ENCODE results near the gene CPED1.

The CPED1 gene

GRCh38 chr7:120955577-120956149 lies 32.8 kb upstream of the CPED1 start (continued):
- TF ChIP-seq, protein P1, sequence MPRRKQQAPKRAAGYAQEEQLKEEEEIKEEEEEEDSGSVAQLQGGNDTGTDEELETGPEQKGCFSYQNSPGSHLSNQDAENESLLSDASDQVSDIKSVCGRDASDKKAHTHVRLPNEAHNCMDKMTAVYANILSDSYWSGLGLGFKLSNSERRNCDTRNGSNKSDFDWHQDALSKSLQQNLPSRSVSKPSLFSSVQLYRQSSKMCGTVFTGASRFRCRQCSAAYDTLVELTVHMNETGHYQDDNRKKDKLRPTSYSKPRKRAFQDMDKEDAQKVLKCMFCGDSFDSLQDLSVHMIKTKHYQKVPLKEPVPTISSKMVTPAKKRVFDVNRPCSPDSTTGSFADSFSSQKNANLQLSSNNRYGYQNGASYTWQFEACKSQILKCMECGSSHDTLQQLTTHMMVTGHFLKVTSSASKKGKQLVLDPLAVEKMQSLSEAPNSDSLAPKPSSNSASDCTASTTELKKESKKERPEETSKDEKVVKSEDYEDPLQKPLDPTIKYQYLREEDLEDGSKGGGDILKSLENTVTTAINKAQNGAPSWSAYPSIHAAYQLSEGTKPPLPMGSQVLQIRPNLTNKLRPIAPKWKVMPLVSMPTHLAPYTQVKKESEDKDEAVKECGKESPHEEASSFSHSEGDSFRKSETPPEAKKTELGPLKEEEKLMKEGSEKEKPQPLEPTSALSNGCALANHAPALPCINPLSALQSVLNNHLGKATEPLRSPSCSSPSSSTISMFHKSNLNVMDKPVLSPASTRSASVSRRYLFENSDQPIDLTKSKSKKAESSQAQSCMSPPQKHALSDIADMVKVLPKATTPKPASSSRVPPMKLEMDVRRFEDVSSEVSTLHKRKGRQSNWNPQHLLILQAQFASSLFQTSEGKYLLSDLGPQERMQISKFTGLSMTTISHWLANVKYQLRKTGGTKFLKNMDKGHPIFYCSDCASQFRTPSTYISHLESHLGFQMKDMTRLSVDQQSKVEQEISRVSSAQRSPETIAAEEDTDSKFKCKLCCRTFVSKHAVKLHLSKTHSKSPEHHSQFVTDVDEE (CRISPR knock-in tag; IDR thresholded peaks at IDR 0.05), result no peak
- TF ChIP-seq TOX (CRISPR knock-in tag; IDR thresholded peaks at IDR 0.05; ENCODE audit: borderline replicate concordance), result no peak
- no peak for TF ChIP-seq BACH2 (CRISPR knock-in tag; IDR thresholded peaks at IDR 0.05; ENCODE audit: borderline replicate concordance)
- TF ChIP-seq PPARA (CRISPR knock-in tag; IDR thresholded peaks at IDR 0.05; ENCODE audit: borderline replicate concordance), result no peak
- TF ChIP-seq OSR1 (CRISPR knock-in tag; IDR thresholded peaks at IDR 0.05), result no peak
- TF ChIP-seq, protein P2, sequence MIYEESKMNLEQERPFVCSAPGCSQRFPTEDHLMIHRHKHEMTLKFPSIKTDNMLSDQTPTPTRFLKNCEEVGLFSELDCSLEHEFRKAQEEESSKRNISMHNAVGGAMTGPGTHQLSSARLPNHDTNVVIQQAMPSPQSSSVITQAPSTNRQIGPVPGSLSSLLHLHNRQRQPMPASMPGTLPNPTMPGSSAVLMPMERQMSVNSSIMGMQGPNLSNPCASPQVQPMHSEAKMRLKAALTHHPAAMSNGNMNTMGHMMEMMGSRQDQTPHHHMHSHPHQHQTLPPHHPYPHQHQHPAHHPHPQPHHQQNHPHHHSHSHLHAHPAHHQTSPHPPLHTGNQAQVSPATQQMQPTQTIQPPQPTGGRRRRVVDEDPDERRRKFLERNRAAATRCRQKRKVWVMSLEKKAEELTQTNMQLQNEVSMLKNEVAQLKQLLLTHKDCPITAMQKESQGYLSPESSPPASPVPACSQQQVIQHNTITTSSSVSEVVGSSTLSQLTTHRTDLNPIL (CRISPR knock-in tag; IDR thresholded peaks at IDR 0.05; ENCODE audit: low read depth), result no peak
- TF ChIP-seq ARNTL (CRISPR knock-in tag; IDR thresholded peaks at IDR 0.05; ENCODE audit: borderline replicate concordance, low read depth), result no peak
- no peak for TF ChIP-seq RARB (CRISPR knock-in tag; IDR thresholded peaks at IDR 0.05)
- TF ChIP-seq ZNF70 (CRISPR knock-in tag; IDR thresholded peaks at IDR 0.05), result no peak
- TF ChIP-seq ISL1 (CRISPR knock-in tag; IDR thresholded peaks at IDR 0.05), result no peak
- no peak for TF ChIP-seq ZC3H10 (CRISPR knock-in tag; IDR thresholded peaks at IDR 0.05)
- TF ChIP-seq ZFP30 (CRISPR knock-in tag; IDR thresholded peaks at IDR 0.05), result no peak
- TF ChIP-seq CSDC2 (CRISPR knock-in tag; IDR thresholded peaks at IDR 0.05), result no peak

DNA sequence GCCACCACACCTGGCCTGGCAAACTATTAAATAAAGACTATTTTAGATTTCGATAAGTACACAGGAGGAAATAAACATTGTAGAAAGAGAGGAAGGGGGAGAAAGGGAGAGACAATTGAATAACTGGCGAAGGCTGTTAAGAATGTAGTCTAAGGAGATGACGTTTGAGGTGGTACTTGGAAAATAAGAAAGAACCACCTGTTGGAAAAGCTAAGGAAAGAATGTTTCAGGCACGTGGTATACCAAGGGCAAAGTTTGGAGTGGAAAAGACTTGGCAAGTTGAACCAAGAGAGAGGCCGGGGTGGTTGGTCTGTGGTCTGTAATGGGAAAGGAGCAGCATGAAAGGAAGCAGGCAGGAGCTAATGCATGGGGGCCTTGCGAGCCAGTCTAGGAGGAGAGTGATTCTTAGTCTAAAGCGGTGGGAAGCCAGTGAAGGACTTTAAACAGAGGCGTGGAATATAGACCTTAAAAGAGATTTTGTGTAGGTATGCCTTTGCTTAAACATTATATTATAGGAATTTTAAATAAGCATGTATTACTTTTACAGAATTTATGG lies 28.5 kb upstream of the CPED1 start:
- ATAC-seq, result no peak
- TF ChIP-seq ZFP30 (CRISPR knock-in tag; IDR thresholded peaks at IDR 0.05) (no peak), ZNF565 (CRISPR knock-in tag; conservative IDR thresholded peaks at IDR 0.05; ENCODE audit: low read depth) (no peak), SNAI2 (CRISPR knock-in tag; IDR thresholded peaks at IDR 0.05) (no peak), ESRRG (CRISPR knock-in tag; IDR thresholded peaks at IDR 0.05) (no peak), PATZ1 (CRISPR knock-in tag; IDR thresholded peaks at IDR 0.05; ENCODE audit: borderline replicate concordance) (no peak)

- no peak for TF ChIP-seq CSDC2 (CRISPR knock-in tag; IDR thresholded peaks at IDR 0.05)
- TF ChIP-seq RARB (CRISPR knock-in tag; IDR thresholded peaks at IDR 0.05), result no peak
- TF ChIP-seq, protein P1 (CRISPR knock-in tag; IDR thresholded peaks at IDR 0.05), result no peak
- TF ChIP-seq GLIS3 (CRISPR knock-in tag; IDR thresholded peaks at IDR 0.05), result no peak
- no peak for TF ChIP-seq ZC3H10 (CRISPR knock-in tag; IDR thresholded peaks at IDR 0.05)
- TF ChIP-seq ARNTL (CRISPR knock-in tag; IDR thresholded peaks at IDR 0.05; ENCODE audit: borderline replicate concordance, low read depth), result no peak
- no peak for TF ChIP-seq ZFP3 (CRISPR knock-in tag; IDR thresholded peaks at IDR 0.05)
- TF ChIP-seq, protein P3, sequence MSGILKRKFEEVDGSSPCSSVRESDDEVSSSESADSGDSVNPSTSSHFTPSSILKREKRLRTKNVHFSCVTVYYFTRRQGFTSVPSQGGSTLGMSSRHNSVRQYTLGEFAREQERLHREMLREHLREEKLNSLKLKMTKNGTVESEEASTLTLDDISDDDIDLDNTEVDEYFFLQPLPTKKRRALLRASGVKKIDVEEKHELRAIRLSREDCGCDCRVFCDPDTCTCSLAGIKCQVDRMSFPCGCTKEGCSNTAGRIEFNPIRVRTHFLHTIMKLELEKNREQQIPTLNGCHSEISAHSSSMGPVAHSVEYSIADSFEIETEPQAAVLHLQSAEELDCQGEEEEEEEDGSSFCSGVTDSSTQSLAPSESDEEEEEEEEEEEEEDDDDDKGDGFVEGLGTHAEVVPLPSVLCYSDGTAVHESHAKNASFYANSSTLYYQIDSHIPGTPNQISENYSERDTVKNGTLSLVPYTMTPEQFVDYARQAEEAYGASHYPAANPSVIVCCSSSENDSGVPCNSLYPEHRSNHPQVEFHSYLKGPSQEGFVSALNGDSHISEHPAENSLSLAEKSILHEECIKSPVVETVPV (CRISPR knock-in tag; IDR thresholded peaks at IDR 0.05), result no peak
- TF ChIP-seq BACH2 (CRISPR knock-in tag; IDR thresholded peaks at IDR 0.05; ENCODE audit: borderline replicate concordance), result no peak
- no peak for TF ChIP-seq ESRRG (CRISPR knock-in tag; IDR thresholded peaks at IDR 0.05)
- TF ChIP-seq ZNF565 (CRISPR knock-in tag; conservative IDR thresholded peaks at IDR 0.05; ENCODE audit: low read depth), result no peak
- TF ChIP-seq, protein P2 (CRISPR knock-in tag; IDR thresholded peaks at IDR 0.05; ENCODE audit: low read depth), result no peak
- ATAC-seq, result no peak
These were observed 27.8 kb upstream of the CPED1 start for GRCh38 chr7:120960714-120961113.

Measured in SK-N-SH treated with all-trans-retinoic acid at 6 μM for 48 hours (cell line).